Fibroblast of lung (primary cell): ENCODE data around the gene PTCSC3. TPM values are rescaled to one million over a fixed set of nuclear protein-coding genes. Genes with fewer than 3 reads are reported as not detected.

ENCODE experiments used
- DNase-seq, 2 donors: peaks; one replicate each; pipeline versions ENCODE4 v3.0.0 to v3.0.0-alpha.2; 2010; ENCODE audit warnings: low read depth in 2 of 2
- H2AFZ ChIP-seq: 2 replicates; pipeline ENCODE4 v1.5.1; 2012; ENCODE audit warnings: low read length, control low read depth, inconsistent platforms
- H3K27ac ChIP-seq: 2 replicates; pipeline ENCODE4 v1.5.1; 2011; ENCODE audit warnings: low read length, control low read depth; ENCODE audit not compliant: insufficient read depth
- H3K27me3 ChIP-seq: 2 replicates; pipeline ENCODE4 v1.5.1; 2011; ENCODE audit warnings: mild to moderate bottlenecking, low read length; ENCODE audit not compliant: control insufficient read depth, insufficient read depth
- H3K36me3 ChIP-seq: 2 replicates; pipeline ENCODE4 v1.5.1; 2011; ENCODE audit warnings: low read length; ENCODE audit not compliant: control insufficient read depth, insufficient read depth
- H3K4me1 ChIP-seq: 2 replicates; pipeline ENCODE4 v1.5.1; 2011; ENCODE audit warnings: low read length; ENCODE audit not compliant: control insufficient read depth, insufficient read depth; ENCODE audit errors: extremely low read depth
- H3K4me2 ChIP-seq: 2 replicates; pipeline ENCODE4 v1.5.1; 2011; ENCODE audit warnings: low read length, control low read depth; ENCODE audit not compliant: insufficient read depth; ENCODE audit errors: extremely low read depth
- H3K4me3 ChIP-seq, 4 experiments: fragments of 200-600 bp in 1 of 4; sonication (generic) in 1 of 4; replicated peaks in 1 of 4; 2 replicates each; pipeline ENCODE4 v1.5.1; 2011 to 2016; ENCODE audit warnings: low read length in 4 of 4, low read depth in 3 of 4, mild to moderate bottlenecking in 3 of 4, control low read depth in 2 of 4, inconsistent platforms in 1 of 4, mixed read lengths in 1 of 4; ENCODE audit not compliant: insufficient read depth in 1 of 4; ENCODE audit errors: control extremely low read depth in 1 of 4
- H3K79me2 ChIP-seq: 2 replicates; pipeline ENCODE4 v1.5.1; 2012; ENCODE audit warnings: mild to moderate bottlenecking, low read length, inconsistent platforms; ENCODE audit not compliant: control insufficient read depth, insufficient read depth
- H3K9ac ChIP-seq: 2 replicates; pipeline ENCODE4 v1.5.1; 2011; ENCODE audit warnings: mild to moderate bottlenecking, low read length, control low read depth; ENCODE audit not compliant: insufficient read depth
- H3K9me3 ChIP-seq: 2 replicates; pipeline ENCODE4 v1.5.1; 2012; ENCODE audit warnings: low read depth, low read length; ENCODE audit not compliant: control insufficient read depth, insufficient read depth
- H4K20me1 ChIP-seq: 2 replicates; pipeline ENCODE4 v1.5.1; 2011; ENCODE audit warnings: low read length; ENCODE audit not compliant: control insufficient read depth, insufficient read depth; ENCODE audit errors: extremely low read depth
- CTCF ChIP-seq, 2 donors: IDR thresholded peaks in 1 of 2; conservative IDR thresholded peaks in 1 of 2; 1 replicate in 1 of 2; 2 replicates in 1 of 2; pipeline ENCODE4 v1.5.1; 2011 to 2012; ENCODE audit warnings: low read length in 2 of 2, control low read depth in 1 of 2, inconsistent platforms in 1 of 2, low read depth in 1 of 2, mild to moderate bottlenecking in 1 of 2
- EZH2 ChIP-seq: IDR thresholded peaks from 2 replicates; pipeline ENCODE4 v1.5.1; 2012; ENCODE audit warnings: low read length, control low read depth, mild to moderate bottlenecking; ENCODE audit errors: missing control alignments
- polyA plus RNA-seq, 2 donors: library from polyadenylated mRNA; depleted of rRNA in 1 of 2; stranded (reverse) in 1 of 2; unstranded in 1 of 2; fragments of >200 nt; gene quantifications; 2 replicates each; pipeline ENCODE4 v1.2.1, GENCODE V29; 2011 to 2012; ENCODE audit warnings: missing spikeins in 1 of 2
- total RNA-seq: library from RNA; depleted of rRNA; stranded (reverse); fragments of >200 nt; gene quantifications from 2 replicates; pipeline ENCODE4 v1.2.1, GENCODE V29; 2014

The PTCSC3 gene
- total and polyA plus RNA-seq, 2 donors (not counting 1 experiment from before 2014, with no cell fraction given) = not detected

GRCh38 chr14:36091096-36091495, 85.4 kb downstream of the PTCSC3 start:
- H3K27me3 ChIP-seq = no peaks in the 10 kb centered on the region
- no peaks in the 10 kb centered on the region for H3K79me2 ChIP-seq
- no peak overlapping the region for H2AFZ ChIP-seq
- no peaks in the 10 kb centered on the region for H3K9me3 ChIP-seq
- no peak overlapping the region for H3K4me3 ChIP-seq
- H3K4me2 ChIP-seq = peak overlapping the region; percentile 4
- H3K4me1 ChIP-seq = peaks cover 2% of the 10 kb centered on the region
- H3K36me3 ChIP-seq = no peaks in the 10 kb centered on the region
- TF ChIP-seq CTCF (conservative IDR thresholded peaks at IDR 0.05 in 1 of 2, IDR thresholded peaks at IDR 0.05 in 1 of 2; ENCODE audit: low read depth in 1 of 2, low read length in 2 of 2) (no peak), EZH2 (no peak)
- H3K27ac ChIP-seq = no peak overlapping the region
- H4K20me1 ChIP-seq = no peaks in the 10 kb centered on the region
- H3K9ac ChIP-seq = no peak overlapping the region
- DNase-seq = peak; percentile 89 to 96

- Histone ChIP-seq H3K4me3 (no peak overlapping the region), H4K20me1 (no peaks in the 10 kb centered on the region), H3K4me2 (no peak overlapping the region), H2AFZ (no peak overlapping the region), H3K27me3 (no peaks in the 10 kb centered on the region), H3K27ac (no peak overlapping the region), H3K79me2 (no peaks in the 10 kb centered on the region), H3K9ac (no peak overlapping the region), H3K9me3 (no peaks in the 10 kb centered on the region), H3K36me3 (no peaks in the 10 kb centered on the region), H3K4me1 (peaks cover 2% of the 10 kb centered on the region)
- TF ChIP-seq CTCF (conservative IDR thresholded peaks at IDR 0.05 in 1 of 2, IDR thresholded peaks at IDR 0.05 in 1 of 2; ENCODE audit: low read depth in 1 of 2, low read length in 2 of 2) = no peak
- DNase-seq = no peak
Measured at GRCh38 chr14:36087411-36087810, 89.1 kb downstream of the PTCSC3 start.

- no peak overlapping the region for H3K9ac ChIP-seq
Measured at GRCh38 chr14:36086629-36087395, 89.7 kb downstream of the PTCSC3 start.

More at GRCh38 chr14:36086629-36087395, 89.7 kb downstream of the PTCSC3 start:
- H2AFZ ChIP-seq = no peak overlapping the region
- H3K4me1 ChIP-seq = peaks cover 2% of the 10 kb centered on the region
- no peak overlapping the region for H3K27ac ChIP-seq
- H3K27me3 ChIP-seq = no peaks in the 10 kb centered on the region
- no peaks in the 10 kb centered on the region for H3K9me3 ChIP-seq
- no peaks in the 10 kb centered on the region for H4K20me1 ChIP-seq
- TF ChIP-seq EZH2 (no peak), CTCF (conservative IDR thresholded peaks at IDR 0.05 in 1 of 2, IDR thresholded peaks at IDR 0.05 in 1 of 2; ENCODE audit: low read depth in 1 of 2, low read length in 2 of 2) (no peak)
- H3K4me2 ChIP-seq = no peak overlapping the region
- no peak overlapping the region for H3K4me3 ChIP-seq
- DNase-seq = no peak
- H3K79me2 ChIP-seq = no peaks in the 10 kb centered on the region
- no peaks in the 10 kb centered on the region for H3K36me3 ChIP-seq
